Loucy (cell line): ENCODE data around the gene PARM1.

ENCODE experiments used
- EZH2phosphoT487 ChIP-seq: fragments of 200-600 bp; IDR thresholded peaks from 2 replicates; pipeline ENCODE4 v1.6.1; 2018; ENCODE audit warnings: antibody characterized with exemption, mild to moderate bottlenecking, moderate library complexity, borderline replicate concordance
- TF ChIP-seq, protein P1 (sequence below): fragments of 200-600 bp; sonication (generic); conservative IDR thresholded peaks from 2 replicates; pipeline ENCODE4 v1.5.1; 2014; ENCODE audit warnings: mild to moderate bottlenecking, antibody characterized with exemption, low read length

DNA sequence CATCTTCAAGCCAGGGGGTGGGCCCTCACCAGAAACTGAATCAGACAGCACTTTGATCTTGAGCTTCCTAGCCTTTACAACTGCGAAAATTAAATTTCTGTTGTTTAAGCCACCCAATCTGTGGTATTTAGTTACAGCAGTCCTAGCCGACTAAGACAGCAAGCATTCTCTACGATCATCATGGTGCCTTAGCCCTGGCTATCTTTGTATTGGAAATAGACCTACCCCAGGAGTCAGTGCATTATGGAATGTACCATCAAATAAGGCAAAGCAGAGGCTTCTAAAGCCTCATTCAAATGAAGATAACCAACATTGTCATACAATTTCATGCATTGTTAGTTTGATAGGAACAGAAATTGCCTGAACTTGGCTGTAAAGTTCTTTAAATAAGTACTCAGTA is 75.0 kb downstream of the PARM1 start:
- TF ChIP-seq, protein P1, sequence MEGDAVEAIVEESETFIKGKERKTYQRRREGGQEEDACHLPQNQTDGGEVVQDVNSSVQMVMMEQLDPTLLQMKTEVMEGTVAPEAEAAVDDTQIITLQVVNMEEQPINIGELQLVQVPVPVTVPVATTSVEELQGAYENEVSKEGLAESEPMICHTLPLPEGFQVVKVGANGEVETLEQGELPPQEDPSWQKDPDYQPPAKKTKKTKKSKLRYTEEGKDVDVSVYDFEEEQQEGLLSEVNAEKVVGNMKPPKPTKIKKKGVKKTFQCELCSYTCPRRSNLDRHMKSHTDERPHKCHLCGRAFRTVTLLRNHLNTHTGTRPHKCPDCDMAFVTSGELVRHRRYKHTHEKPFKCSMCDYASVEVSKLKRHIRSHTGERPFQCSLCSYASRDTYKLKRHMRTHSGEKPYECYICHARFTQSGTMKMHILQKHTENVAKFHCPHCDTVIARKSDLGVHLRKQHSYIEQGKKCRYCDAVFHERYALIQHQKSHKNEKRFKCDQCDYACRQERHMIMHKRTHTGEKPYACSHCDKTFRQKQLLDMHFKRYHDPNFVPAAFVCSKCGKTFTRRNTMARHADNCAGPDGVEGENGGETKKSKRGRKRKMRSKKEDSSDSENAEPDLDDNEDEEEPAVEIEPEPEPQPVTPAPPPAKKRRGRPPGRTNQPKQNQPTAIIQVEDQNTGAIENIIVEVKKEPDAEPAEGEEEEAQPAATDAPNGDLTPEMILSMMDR = no peak
- no peak for TF ChIP-seq EZH2phosphoT487
